HG03103 (cell line): ENCODE measurements around the gene MICALL2.

ENCODE experiments used
- ATAC-seq: cut with Tn5 transposase; IDR thresholded peaks from one replicate; pipeline ENCODE4 v1.9.1; 2021; ENCODE audit warnings: low read depth; ENCODE audit not compliant: unreplicated experiment

The MICALL2 gene

DNA sequence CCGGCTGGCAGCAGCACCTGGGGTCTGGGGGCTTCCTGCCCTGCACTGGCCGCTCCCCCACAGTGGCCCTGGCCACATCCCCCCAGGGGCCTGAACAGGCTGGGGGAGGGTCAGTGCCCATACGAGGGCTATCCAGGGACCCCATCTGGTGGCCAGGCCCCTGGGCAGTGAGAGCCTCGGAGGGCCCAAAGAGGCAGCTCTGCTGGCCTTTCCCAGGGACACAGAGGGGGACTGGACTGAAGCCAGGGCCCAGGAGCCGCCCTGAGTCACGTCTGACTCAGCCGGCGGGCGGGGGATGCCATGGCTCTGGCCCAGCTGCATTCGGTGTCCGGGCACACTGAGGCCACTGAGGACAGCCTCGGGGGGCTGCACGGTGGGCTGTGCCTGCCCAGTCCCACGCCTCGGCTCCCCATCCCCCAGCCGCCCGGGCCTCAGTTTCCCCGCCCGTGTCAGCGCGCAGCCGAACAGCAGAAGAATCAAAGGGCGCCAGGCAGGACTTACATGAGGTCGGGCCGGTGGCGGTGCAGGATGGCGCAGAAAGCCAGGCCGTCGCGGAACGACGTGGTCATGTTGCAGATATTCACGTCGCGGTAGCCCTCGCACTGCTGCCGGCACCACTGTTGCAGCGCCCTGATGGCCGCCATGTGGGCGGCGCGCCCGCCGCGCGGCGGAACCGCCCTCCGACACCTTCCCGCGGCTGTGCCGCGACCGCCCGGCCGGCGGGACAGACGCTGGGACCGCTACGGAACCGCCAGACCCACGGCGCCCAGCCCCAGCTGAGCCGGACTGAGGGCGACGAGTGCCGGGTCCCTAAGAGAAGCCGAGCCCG, at the start of gene MICALL2:
Gene MICALL2 (minus strand): TSS at position 788 of the 829 bp plus-strand sequence. CDS start 144 bp downstream, at position 644.
- peak; percentile 3 for ATAC-seq

- ATAC-seq = no peak
Measured at GRCh38 chr7:1508277-1508758, 49.0 kb upstream of the MICALL2 start.

DNA sequence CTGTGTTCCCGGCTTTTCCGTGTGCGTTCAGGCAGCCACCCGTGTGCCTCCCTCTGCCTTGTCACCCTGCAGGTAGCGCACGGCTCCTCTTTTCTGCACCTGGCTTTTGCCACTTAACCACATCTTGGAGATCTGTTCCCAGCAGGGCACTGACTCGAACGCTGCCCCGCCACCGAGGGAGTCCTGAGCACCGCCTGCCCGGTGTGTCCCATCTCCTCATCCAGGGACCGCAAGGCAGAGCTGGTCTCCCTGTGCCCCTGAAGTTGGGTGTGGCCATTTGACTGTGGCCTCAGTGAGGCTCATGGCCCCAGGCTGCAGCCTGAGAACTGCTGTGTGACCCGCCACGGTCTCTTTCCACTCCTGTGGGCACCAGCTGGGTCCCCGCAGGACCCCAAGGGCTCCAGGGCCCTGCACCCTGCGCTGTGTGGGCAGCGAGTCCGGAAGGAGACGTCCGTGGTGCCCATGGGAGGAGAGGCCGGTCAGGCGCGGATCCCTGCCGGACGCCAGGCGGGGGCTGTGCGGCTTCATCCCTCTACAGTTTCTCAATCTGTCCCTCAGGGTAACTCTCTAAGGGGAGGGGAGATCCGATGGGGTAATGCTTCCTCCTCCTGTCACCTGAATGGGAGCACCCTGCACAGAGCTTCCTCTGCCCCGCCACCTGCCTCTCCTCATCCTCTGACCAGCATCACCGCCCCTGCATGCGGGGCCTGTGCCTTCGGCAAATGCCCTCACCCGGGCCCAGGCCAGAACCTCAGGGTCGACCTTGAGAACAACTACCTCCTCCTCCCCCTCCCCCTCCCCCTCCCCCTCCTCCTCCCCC, 46.7 kb upstream of the MICALL2 start:
- ATAC-seq = no peak

- peak; percentile 72 for ATAC-seq
Measured at GRCh38 chr7:1503816-1504775, 44.8 kb upstream of the MICALL2 start, which contains the start of gene INTS1. Gene INTS1 (minus strand): TSS chr7:1504389. CDS start chr7:1503960, 429 bp downstream.

DNA sequence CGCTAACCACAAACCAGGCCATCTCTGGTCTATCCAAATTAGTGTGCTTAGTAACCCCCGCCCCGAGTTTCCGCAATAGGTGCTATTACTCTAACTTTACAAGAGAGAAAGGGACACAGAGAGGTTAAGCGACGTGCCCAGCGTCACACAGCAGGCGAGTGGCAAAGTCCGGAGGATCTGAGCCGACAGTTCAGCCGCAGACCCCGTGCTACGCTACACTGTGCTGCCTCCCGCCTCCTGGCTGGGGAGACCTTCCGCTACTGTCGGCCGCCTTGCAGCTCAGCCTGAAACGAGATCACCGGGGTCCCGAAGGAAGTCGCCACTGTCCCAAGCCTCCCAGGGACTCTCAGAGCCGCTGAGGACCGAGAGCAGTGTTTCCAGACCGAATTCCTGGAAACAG, 44.1 kb upstream of the MICALL2 start:
- no peak for ATAC-seq

- ATAC-seq = no peak
Measured at GRCh38 chr7:1502845-1503244, 43.6 kb upstream of the MICALL2 start.

- no peak for ATAC-seq
Measured at GRCh38 chr7:1501487-1502270, 42.4 kb upstream of the MICALL2 start.

GRCh38 chr7:1500064-1500807, 41.0 kb upstream of the MICALL2 start:
- ATAC-seq = no peak

- no peak for ATAC-seq
Measured at GRCh38 chr7:1499367-1500029, 40.2 kb upstream of the MICALL2 start.

DNA sequence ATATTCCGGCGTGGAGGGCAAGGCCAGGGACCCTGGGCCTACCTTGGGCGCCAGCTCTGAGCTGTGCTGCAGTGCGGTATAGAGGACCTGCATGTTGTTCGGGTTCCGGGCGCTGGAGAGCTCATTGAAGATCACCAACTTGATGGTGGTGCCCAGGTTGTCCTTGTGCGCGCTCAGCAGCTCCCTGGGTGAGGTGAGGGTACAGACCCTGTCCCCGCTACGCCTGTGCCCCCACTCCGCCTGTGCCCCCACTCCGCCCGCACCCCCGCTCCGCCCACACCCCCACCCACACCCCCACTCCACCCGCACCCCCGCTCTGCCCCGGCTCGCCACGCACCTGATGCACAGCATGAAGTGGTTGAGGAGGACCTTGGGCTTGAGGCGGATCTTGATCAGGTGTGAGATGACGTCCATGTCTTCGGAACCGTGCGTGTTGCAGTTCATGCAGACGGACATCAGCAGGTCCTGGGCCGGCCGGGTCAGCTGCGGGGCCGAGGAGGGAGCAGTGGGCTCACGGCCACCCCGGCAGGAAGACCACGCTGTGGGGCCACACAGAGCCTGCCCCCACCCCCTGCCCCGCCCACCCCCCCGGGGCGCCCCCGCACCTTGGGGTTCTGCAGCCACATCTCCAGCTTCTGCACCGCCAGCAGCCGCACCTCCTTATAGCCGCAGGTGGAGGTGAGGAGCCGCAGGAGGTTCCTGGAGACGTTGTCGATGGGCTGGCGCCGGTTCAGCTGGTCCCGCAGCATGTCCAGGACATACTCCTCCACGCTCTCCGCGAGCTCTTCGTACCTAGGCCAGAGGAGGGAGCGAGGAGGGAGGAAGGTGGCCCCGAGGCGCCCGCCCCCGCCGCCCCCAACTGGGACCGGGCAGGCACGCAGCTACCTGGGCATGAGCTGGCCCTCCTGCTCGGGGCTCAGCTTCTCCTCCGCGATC, 39.4 kb upstream of the MICALL2 start:
- no peak for ATAC-seq

- ATAC-seq = no peak
Measured at GRCh38 chr7:1497293-1497927, 38.1 kb upstream of the MICALL2 start.

DNA sequence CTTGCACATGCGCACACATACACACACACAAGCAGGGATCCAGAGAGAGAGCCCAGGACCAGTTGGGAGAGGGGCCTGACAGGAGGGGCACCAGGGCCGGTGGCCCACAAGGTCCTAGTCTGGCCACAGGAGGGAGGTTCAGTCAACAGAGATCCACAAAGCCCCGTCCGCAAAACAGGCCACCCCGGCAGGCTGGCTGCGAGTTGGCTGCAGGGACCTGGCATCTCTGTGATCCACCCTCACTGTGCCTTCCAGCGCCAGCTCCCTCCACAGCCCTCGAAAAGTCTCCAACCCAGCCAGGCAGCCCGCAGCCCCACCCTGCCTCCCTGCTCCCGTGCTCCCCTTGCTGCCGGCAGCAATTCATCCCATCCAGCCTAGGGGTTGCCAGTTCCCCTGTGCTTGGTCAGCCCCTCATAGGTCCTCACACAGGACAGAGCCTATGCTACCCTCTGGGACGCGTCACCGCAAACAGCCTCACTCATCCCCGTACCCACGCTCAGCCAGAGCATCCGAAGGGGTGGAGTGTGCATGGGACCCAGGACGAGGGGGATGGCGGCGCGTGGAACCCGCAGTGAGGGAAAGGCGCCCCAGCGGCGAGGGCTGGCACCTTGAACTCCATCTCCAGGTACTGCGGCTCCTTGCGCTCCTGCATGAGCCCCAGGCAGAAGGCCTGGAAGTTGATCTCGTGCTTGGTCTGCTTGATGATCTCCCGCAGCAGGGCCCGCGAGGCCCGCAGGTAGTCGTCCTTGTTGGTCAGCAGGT, 37.4 kb upstream of the MICALL2 start:
- ATAC-seq = no peak

- ATAC-seq = no peak
Measured at GRCh38 chr7:1495564-1496242, 36.4 kb upstream of the MICALL2 start.

DNA sequence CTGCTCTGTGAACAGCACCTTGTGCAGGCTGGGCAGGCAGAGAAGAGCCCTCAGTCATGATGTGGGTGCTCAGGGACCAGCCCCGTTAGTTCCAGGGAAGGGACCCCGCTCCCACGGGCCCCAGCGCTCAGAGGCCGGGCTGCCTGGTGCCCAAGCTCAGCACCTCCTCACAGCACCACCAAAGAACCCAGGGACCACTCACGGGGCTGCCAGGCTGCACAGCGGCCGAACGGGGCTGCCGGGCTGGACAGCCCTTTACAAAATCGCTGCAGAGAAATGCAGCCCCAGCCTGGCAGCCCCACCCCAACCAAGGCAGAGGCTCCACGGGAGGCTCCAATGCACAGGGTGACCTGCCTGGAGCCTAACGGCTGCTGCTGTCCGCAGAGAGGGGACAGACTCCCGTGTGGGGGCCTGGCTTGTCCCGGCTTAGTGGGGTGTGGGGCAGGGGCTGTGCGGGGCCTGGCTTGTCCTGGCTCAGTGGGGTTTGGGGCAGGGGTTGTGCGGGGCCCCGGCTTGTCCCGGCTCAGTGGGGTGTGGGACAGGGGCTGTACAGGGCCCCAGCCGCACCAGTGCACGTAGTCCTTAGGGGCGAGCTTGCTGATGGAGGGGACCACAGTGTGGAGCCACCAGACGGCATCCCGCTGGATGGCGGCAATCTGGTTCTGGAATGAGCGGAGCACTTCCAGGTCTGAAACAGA, 35.7 kb upstream of the MICALL2 start:
- ATAC-seq = no peak

DNA sequence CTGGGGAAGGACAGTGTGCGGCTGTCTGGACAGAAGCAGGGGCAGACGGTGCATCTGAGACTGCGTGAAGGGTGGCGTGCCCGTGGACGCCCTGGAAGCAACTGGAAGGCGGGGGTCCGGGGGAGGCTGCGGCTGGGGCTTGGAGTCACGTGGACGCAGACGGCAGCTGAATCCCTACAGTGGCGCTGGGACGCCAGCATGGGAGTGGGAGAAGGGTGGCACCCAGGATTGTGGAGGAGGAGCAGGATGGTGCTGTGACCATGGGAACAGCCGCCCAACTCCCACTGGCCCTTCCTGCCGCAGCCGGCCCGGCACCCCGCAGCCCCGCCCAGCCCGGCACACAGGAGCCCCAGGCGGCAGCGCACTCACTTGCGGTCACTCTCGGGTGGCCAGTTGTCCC, 35.2 kb upstream of the MICALL2 start:
- ATAC-seq = no peak
